Lung (tissue), 12 donors: ENCODE results near the gene KCNMA1. TPM values are rescaled to one million over a fixed set of nuclear protein-coding genes. Genes with fewer than 3 reads are reported as not detected.

Experiments
- ATAC-seq: fragments of 200-7000 bp; cut with Tn5 transposase; one replicate; pipeline ENCODE4 v1.9.1; 2020; ENCODE audit warnings: moderate number of reproducible peaks; ENCODE audit not compliant: insufficient read depth, low FRiP score
- DNase-seq, 3 donors: peaks; one replicate each; pipeline ENCODE4 v3.0.0-alpha.2; 2013 to 2017
- H3K27ac ChIP-seq, 2 donors: one replicate each; pipeline ENCODE4 v1.5.1; 2013; ENCODE audit warnings: mild to moderate bottlenecking in 2 of 2, moderate library complexity in 2 of 2, control low read depth in 1 of 2, inconsistent platforms in 1 of 2, low read depth in 1 of 2, low read length in 1 of 2
- H3K27me3 ChIP-seq, 3 donors: one replicate each; pipeline ENCODE4 v1.5.1; 2013; ENCODE audit warnings: low read length in 2 of 3; ENCODE audit not compliant: control insufficient read depth in 3 of 3, insufficient read depth in 3 of 3
- H3K36me3 ChIP-seq, 4 donors: one replicate each; pipeline ENCODE4 v1.5.1; 2013; ENCODE audit warnings: low read length in 4 of 4, mild to moderate bottlenecking in 1 of 4, moderate library complexity in 1 of 4; ENCODE audit not compliant: control insufficient read depth in 4 of 4, insufficient read depth in 4 of 4
- H3K4me1 ChIP-seq, 5 donors: one replicate each; pipeline ENCODE4 v1.5.1; 2013; ENCODE audit warnings: low read length in 5 of 5, mild to moderate bottlenecking in 2 of 5, moderate library complexity in 1 of 5; ENCODE audit not compliant: control insufficient read depth in 5 of 5, insufficient read depth in 5 of 5
- H3K4me3 ChIP-seq: one replicate; pipeline ENCODE4 v1.5.1; 2013; ENCODE audit warnings: mild to moderate bottlenecking, control low read depth, moderate library complexity
- H3K9ac ChIP-seq, 2 donors: one replicate each; pipeline ENCODE4 v1.5.1; 2013; ENCODE audit warnings: low read length in 2 of 2, control low read depth in 1 of 2; ENCODE audit not compliant: insufficient read depth in 1 of 2
- H3K9me3 ChIP-seq, 4 donors: one replicate each; pipeline ENCODE4 v1.5.1; 2013; ENCODE audit warnings: low read length in 3 of 4, mild to moderate bottlenecking in 1 of 4, moderate library complexity in 1 of 4; ENCODE audit not compliant: control insufficient read depth in 4 of 4, insufficient read depth in 3 of 4
- WGBS, 2 donors: extraction: QIAGEN DNeasy Blood & Tissue Kit; methylation state at CpG; one replicate each; pipeline ENCODE4 v1.1.7; 2013; 5-methylcytosine and 5-hydroxymethylcytosine counted together
- polyA plus RNA-seq, 2 donors: library from polyadenylated mRNA; stranded (reverse); fragments of 200-250 nt; gene quantifications; one replicate each; pipeline ENCODE4 v1.2.1, GENCODE V29; 2013
- total RNA-seq, 2 donors: library from RNA; depleted of rRNA in 1 of 2; stranded (reverse); fragments of >200 nt in 1 of 2; gene quantifications; one replicate each; pipeline ENCODE4 v1.2.1, GENCODE V29; 2014 to 2021
- TF ChIP-seq, protein P1 (sequence below): IDR thresholded peaks from 2 replicates; pipeline ENCODE4 v1.5.1; 2012; ENCODE audit warnings: mild to moderate bottlenecking; ENCODE audit errors: control extremely low read depth, extremely low read depth
- donor health status: control.
- donor health status: control.
- donor health status: Bipolar disorder and iron deficiency.
- donor health status: healthy.
- donor health status: DM: yes; HTN: yes; CAD: no.

The KCNMA1 gene
- total and polyA plus RNA-seq, 4 donors = 3.8 to 13.0 (median 5.5) TPM

DNA sequence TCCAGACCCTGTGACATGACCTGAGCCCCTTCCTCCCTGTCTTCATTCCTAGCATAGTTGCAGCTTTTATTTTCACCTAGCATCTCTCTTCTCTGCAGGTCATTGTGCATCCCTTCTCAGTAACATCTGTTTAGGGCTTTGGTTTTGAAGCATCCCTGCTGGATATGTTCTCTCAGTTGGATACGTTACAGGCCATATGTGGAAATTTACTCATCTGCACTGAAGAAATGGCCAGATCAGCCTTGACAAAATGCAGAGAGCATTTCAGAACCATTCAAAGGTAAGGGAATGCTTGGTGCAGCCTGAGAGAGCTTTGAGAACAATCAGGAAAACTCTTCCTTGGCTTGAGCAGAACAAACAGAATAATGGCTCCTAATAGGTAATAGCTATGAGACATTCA is 647.0 kb downstream of the KCNMA1 start:
- peaks cover 0 to 51% (median 24%) of the 10 kb centered on the region in 5 donors for H3K4me1 ChIP-seq
- 96 to 100% methylated on average over 1 of the region's 1 CpG for WGBS, 2 donors
- no peak overlapping the region for H3K4me3 ChIP-seq
- peaks cover 0 to 1% (median 0%) of the 10 kb centered on the region in 4 donors for H3K9me3 ChIP-seq
- H3K36me3 ChIP-seq = no peaks in the 10 kb centered on the region
- H3K27me3 ChIP-seq = no peaks in the 10 kb centered on the region
- ATAC-seq = no peak
- no peak for DNase-seq
- H3K9ac ChIP-seq = no peak overlapping the region
- no peak overlapping the region for H3K27ac ChIP-seq
- TF ChIP-seq, protein P1, sequence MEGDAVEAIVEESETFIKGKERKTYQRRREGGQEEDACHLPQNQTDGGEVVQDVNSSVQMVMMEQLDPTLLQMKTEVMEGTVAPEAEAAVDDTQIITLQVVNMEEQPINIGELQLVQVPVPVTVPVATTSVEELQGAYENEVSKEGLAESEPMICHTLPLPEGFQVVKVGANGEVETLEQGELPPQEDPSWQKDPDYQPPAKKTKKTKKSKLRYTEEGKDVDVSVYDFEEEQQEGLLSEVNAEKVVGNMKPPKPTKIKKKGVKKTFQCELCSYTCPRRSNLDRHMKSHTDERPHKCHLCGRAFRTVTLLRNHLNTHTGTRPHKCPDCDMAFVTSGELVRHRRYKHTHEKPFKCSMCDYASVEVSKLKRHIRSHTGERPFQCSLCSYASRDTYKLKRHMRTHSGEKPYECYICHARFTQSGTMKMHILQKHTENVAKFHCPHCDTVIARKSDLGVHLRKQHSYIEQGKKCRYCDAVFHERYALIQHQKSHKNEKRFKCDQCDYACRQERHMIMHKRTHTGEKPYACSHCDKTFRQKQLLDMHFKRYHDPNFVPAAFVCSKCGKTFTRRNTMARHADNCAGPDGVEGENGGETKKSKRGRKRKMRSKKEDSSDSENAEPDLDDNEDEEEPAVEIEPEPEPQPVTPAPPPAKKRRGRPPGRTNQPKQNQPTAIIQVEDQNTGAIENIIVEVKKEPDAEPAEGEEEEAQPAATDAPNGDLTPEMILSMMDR = no peak

DNA sequence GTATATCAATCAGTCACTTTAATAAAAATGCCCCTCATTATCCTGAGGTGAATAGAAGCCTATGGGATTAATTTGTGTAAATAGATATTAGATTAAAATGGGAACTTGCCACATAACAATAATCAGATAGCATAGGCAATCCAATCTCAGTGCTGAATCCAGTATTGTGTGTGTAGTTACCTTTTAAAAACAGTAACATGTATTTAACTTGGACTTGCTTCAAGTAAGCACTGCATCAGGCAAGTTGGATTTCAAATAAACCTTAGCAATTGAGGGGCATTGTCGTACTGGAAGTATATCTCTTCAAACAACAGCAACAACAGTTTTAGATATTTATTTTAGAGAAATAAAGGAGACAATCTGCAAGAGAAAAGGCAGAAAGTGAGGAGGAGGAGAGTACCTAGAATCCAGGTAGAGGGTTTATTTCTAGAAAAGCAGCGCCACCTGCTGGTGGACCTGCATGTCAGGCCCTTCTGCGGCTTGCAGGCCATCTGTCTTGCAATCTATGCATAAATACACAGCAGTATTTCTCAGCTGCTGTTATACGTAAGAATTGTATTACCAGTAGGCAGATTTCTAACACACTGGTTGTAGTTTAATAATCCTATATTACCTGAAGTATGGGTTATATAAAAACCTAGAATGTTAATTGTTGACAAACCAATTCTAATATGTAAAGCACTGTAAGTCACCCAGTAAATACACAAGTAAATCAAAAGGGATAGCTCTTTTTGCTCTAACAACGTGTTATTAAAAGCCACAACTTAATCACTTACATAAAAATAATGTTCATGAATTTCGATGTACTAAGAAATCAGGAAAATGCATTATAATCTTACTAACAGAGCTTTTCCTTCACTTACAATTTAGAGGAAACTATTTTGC is 652.8 kb downstream of the KCNMA1 start:
- TF ChIP-seq, protein P1 = peak; percentile 66
- 13 to 16% methylated on average over 6 of the region's 6 CpGs for WGBS, 2 donors

DNA sequence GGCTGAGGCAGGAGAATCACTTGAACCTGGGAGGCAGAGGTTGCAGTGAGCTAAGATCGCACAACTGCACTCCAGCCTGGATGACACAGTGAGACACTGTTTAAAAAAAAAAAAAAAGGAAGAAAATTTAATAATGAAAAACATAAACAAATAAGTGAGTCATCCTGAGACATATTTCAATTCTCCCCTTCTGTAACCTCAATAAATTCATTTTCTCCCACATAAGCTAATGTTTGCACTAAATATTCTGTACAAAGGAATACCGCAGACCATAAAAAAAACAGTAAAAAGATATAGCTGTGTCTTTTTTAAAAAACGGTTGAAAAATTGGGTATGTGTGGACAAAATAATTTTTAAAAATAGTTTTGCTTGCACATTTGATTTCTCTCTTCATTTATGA is 654.0 kb downstream of the KCNMA1 start:
- DNase-seq (no peak), ATAC-seq (no peak)
- Histone ChIP-seq H3K27ac (no peak overlapping the region), H3K27me3 (no peaks in the 10 kb centered on the region), H3K4me3 (no peak overlapping the region), H3K9me3 (peaks cover 0 to 1% (median 0%) of the 10 kb centered on the region in 4 donors), H3K9ac (no peak overlapping the region), H3K36me3 (no peaks in the 10 kb centered on the region), H3K4me1 (peaks cover 0 to 29% (median 0%) of the 10 kb centered on the region in 5 donors)
- TF ChIP-seq, protein P1 = no peak
- 86 to 91% methylated on average over 3 of the region's 3 CpGs for WGBS, 2 donors

More for the DNA sequence above, 652.8 kb downstream of the KCNMA1 start:
- ATAC-seq = no peak
- Histone ChIP-seq H3K4me3 (no peak overlapping the region), H3K9me3 (peaks cover 0 to 1% (median 0%) of the 10 kb centered on the region in 4 donors), H3K27ac (no peak overlapping the region), H3K4me1 (peaks cover 0 to 29% (median 0%) of the 10 kb centered on the region in 5 donors), H3K27me3 (no peaks in the 10 kb centered on the region), H3K9ac (no peak overlapping the region), H3K36me3 (no peaks in the 10 kb centered on the region)
- peak; percentile 73 to 87 (median 86) for DNase-seq
